HG03575 (cell line): ENCODE measurements around the gene LAPTM4A.
"Not testable (repeated sequence)": the region's sequence is repeated elsewhere in the genome, so short reads cannot be mapped to it uniquely, and the experiment has no call there.

Experiments used
- ATAC-seq: cut with Tn5 transposase; IDR thresholded peaks from one replicate; pipeline ENCODE4 v1.9.1; 2021; ENCODE audit not compliant: unreplicated experiment, insufficient number of reproducible peaks, low FRiP score; ENCODE audit errors: extremely low read depth

The LAPTM4A gene

DNA sequence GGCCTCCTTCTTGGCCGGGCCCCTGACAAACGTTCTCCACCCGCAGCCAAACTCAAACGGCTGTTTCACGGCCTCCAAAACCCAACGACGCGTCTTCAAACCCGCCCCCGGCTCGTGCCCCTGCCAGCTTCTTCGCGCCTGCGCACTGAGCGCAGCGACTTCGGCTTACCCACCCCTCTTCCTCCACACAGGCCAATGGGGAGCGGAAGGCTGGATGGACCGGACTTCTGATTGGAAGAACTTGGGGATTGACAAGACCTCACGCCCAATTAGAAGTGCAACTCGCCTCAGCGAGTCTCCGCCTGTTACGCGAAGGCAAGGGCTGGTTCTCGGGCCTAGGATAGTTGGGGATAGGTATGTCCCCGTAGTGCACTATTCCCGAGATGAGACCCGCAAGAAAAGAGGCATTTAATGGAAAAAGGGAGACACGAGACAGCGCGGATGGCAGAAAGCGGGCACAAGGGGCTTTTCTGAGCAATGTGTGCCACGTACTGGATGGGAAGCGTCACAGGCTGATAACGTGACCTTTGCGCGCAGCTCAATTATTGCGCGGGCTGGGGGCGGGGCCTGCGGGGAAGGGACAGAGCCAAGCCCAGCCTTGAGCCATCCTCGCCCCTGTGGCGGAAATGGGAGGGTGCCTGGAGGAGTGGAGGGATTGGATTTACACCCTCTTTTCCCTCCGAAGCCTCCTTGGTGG, at the start of gene LAPTM4A:
TSS of gene LAPTM4A (minus strand) at position 97 of the 697 bp plus-strand sequence. CDS start 108 bp downstream, outside the sequence.
- ATAC-seq: peak; percentile 86

DNA sequence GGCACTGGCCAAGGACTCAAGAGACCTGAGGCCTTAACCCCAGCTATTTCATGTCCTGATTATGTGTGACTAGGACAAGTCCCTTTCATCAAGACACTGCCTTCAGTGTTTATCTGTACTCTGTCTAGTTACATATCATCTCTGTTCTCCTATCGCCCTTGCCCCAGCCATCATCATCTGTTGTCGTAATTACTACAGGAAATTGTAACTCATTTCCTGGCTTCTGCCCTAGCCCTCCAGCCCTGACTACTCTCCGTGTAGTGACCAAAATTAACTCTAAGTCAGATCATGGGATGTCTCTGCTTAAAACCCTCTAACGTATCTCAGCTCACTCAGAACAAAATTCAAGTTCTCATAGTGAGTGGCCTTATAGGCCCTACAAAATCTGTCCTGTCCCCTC, 49.3 kb upstream of the LAPTM4A start:
- ATAC-seq: no peak

DNA sequence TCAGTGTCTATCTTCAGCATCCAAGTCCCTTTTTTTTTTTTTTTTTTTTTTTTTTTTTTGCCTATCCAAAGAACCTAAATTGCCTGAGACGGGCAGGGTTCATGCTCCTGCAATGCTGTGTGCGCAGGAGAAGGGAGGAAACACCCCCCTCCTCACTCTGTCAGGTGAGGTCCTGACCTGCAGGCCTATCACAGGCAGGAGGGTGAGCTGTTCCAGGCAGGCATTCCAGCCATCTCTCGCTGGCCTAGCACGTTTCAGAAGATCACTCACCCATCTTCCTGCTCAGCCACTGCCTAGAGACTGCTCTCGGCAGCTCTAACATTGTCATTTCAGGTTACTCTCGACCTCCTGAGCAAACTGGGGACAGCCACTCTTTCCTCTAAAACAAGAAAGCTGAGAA, 48.4 kb upstream of the LAPTM4A start:
- no peak for ATAC-seq

DNA sequence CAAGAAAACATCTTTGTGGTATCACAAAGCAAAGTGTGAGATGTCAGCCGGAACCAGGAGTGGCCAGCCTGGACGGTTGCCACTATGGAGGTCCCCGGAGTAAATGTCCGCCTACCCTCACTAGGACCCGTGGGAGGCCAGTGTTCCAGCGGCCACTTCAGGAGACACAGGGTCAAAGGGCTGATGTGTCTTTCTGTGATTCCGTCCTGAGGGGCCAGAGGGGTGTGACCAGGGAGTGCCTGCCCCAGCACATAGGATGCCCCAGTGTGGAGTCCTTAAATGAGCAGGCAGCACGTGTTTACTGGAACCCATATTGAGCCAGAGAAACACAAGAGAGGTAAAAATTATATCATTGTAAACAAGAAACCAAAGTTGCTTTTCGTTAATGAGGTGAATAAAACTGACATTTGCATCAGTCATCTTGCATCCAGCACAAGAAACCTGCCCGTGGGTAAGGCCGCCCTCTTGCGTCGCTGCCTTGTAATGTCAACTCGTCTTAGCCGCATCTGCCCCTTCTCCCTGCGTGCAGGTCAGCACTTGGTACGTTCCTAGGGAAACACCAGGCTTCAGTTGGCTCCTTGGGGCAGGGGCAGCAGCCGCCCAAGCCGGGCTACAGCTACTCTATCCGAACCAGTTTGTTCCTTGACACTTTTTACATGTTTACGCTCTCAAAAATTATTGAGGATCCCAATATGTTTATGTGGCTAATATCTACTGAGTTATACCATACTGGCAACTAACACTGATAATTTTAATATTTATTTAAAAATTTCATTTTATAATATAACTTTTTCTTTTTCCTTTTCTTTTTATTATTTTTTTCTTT, 46.7 kb upstream of the LAPTM4A start:
- ATAC-seq: peak; percentile 75

DNA sequence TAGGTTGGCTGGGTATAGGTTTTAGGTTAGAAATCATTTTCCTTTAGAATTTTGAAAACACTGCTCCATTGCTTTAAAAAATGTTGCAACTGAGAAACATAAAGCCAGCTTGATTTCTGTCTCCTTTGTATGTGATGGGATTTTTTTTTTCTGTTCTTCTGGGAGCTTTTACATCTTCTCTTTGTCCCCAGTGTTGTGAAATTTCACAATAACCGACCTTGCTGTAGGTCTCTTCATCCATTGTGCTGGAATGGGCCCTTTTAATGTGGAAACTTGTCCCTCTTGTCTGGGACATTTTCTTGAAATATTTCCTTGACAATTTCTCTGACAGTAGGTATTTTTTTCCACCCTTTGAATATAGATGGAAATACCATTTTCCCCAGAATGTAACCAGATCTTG, 44.0 kb upstream of the LAPTM4A start:
- ATAC-seq: no peak

DNA sequence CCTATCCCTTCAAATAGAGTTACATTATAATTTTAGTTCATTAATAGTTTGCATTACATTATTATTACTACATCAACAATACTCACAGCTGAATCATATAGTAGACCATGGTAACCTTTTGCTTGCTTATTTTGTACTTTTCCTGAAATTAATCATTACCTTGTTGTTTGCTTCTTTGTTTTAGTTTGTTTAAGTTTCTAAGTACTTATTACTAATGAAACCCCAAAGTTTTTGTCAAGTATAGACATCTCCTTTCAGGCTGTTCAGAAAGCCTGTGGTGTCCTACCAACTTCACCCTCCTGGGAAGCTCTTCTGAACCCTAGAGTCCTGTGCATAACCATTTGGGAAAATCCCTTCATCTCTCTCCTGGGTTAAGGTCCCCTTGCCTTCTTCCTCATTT, 43.5 kb upstream of the LAPTM4A start:
- ATAC-seq: no peak

DNA sequence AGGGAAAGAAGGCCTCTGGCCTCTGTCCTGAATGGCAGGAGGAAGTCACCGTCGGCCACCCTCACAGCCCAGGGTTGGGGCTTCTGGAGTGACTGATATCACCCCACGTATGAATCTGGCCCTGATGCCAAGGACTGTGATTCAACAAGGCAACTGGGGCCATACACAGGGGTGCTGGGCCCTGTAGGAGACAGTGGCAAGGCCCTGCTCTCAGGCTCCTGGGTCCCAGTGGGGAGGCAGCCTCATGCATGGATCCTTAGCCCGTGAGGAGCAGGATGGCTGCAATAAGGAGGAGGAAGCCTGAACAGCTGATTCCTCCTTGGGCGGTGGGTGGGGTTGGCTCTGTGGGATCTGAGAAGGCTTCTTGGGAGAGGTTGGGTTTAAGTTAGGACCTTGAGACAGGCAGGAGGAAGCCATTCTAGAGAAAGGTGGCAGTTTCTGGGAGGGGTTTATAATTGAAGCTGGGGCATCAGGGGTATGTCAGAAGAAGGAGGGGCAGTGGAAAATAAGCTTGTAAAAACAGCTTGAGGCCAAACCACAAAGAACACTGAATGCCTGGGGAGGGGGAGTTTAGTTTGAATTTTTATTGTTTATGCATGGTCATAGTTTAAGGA, 42.8 kb upstream of the LAPTM4A start:
- ATAC-seq: no peak

DNA sequence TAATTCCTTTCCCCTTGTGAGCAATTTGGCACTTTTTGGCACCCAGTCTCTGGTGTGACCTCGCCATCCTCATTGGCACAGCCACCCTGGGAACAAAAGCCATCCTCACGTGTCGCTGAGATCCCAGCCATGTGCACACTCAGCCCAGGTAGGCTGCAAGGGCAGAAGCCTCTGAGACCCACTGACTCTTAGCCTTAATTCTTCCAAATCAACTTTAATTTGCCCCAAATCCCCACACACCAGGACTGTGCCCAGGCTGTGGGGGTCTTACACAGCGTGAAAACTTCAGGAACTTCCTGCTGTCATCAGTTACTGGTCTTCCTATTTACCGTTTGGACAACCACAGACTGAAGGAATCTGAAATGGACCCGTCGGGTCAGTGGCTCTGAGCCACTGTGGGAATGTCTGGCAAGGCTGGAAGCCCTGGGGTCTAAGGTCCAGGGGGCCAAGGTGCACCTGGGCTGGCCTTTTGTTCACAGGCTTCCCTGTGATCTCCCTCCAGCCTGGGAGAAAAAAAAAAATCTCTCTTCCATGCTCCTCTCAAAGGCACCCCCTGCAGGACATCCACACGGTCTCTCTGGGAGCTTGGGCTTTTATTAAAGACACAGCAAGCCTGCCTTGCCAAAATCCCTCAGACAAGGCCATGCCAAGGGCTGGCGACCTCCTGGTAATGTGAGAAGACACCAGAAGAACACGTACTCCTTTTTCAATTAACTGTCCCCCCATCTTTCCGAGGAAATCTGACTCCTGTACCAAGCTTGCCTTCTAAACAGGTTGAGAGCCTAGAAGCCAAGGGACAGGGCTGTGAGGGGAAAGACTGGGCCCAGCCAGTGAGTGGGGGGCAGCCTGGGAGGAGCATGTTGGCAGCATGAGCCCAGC, 42.1 kb upstream of the LAPTM4A start:
- no peak for ATAC-seq

DNA sequence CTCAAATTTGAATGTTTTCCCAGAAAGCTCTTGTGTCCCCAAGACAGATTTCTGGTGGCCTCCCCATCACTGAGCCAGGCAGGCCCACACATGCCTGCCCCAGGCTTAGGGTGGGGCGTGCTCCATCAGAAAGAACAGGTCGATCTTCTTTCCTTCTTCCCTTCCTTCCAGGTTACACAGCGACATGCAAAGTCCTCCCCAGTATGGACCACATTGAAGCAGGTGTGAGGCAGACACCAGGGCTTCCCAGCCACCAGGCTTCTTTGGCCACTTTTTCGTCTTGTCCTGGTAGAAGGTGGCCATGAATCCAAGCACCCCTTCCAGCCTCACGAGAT, 41.4 kb upstream of the LAPTM4A start:
- ATAC-seq: no peak

DNA sequence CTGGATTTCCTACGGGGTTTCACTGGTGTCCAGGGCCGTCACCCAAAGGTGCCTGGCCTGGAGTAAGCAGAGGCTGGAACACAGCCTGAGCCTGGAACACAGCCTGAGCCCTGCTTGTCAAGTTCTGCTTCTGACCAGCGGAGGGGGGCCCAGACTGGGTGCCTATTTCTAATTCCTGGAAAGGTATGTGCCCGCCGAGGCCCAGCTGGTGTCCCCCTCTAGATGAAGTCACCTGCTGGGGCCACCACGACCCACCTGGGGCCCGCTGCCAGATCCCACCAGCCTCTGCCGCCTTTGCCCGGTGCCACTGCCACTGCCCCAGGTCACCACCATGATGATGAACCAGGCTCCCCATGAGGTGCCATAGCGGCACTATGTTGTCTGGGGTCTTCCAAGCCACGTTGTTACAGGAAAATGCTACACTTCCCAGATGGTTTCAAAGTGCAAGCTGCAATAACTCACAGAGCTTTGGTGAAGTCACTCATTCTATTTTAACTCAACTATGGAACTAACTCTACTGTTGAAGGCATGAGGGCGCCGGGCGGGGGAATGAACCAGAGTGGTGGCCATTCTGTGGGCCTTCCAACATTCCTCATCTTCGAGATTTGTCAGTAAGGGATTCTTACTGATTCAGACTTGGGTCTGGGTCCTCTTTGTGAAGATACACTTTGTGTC, 40.9 kb upstream of the LAPTM4A start:
- no peak for ATAC-seq

DNA sequence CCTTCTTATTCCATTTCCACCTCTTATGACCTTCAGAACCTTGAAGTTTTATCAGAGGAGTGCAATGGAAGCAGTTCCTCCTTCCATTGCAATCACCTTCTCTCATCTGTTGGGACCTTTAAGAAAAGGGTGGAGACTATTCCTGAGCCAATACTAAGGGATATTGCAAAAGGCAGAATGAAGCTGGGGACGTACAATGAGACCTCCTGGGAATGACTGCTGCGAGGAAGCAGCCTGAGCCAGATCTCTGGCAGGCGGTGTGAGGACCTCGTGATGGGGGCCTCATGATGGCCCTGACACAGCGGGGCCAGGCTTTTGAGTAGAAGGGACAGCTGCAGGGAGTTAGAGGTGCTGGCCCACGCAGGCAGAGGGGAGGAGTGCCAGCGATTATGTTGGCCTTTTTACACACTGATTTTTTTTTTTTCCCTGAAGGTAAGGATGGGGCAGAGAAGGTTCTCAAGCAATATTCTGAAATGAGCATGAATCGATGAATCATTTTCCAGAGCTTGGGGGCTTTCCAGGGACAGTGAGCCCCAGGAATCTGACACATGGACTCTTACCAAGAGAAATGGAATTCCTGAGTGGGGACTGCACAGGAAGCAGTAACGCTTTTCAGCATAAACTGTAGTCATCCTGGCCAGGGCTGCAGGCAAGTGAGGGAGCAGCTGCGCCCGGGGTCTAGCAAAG, 40.0 kb upstream of the LAPTM4A start:
- no peak for ATAC-seq

DNA sequence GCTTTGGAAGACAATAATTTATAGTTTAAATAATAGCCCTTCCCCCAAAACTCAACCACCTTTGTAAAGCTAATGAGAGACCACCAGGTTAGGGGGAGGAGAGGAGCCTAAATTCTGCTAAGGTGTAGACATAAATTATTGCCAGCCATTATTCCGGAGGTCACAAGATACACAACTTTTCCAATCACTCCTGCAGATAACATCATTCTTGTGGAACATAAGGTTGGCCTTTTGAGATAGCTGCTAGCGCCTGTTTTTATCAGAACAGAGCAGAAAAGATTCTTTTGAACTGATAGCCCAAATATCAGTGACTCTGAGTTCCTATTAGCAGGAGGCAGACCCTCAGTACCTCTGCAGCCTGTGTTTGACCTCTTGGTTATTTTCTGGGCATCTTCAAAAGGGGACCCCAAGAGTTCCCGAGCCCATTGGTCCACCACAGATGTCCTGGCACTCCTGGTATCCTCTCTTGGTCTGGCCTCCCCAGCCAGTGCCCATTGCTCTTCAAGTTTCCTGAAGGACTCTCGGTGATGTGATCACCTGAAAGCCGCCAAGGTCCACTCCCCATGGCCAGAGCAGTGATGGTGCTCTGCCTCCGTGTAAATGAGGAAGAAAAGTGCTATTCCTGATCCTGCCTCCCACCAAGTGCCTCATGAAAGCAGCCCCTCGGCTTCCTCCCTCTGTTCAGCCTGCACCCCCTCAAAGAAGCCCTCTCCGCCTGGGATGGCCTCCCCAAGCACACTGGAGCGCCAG, 38.5 kb upstream of the LAPTM4A start:
- ATAC-seq: no peak

DNA sequence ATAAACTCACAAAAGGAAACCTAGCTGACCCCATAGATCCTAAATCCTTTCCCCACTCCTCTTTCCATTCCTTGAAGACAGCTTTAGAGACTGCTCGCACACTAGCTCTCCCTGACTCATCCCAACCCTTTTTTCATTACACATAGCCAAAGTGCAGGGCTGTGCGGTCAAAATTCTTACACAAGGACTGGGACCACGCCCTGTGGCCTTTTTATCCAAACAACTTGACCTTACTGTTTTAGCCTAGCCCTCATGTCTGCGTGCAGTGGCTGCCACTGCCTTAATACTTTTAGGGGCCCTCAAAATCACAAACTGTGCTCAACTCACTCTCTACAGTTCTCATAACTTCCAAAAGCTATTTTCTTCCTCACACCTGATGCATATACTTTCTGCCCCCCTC, 34.5 kb upstream of the LAPTM4A start:
- not testable (repeated sequence) for ATAC-seq

DNA sequence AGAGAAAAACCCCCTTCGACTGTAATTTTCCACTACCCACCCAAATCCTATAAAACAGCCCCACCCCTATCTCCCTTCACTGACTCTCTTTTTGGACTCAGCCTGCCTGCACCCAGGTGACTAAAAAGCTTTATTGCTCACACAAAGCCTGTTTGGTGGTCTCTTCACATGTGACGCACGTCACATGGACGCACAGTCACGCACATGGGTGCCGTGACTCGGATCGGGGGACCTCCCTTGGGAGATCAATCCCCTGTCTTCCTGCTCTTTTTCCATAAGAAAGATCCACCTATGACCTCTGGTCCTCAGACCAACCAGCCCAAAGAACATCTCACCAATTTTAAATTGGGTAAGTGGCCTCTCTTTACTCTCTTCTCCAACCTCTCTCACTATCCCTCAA, 31.4 kb upstream of the LAPTM4A start:
- not testable (repeated sequence) for ATAC-seq

DNA sequence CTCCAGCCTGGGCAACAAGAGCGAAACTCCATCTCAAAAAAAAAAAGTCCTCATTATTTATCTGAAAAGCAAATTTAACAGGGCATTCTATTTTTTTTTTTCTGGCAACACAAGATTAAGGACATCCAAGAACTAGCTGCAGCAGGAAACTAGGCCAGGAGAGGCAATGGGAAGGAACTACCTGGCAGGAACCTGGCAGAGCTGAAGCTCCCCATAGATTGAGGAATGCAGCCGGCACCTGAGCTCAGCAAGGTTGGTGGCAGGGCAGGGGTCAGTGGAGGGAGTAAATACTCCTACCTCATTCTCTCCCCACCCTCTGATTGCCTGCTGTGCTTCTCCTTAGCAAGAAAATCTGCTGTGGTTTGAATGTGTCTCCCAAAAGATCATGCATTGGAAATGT, 30.4 kb upstream of the LAPTM4A start:
- ATAC-seq: no peak

DNA sequence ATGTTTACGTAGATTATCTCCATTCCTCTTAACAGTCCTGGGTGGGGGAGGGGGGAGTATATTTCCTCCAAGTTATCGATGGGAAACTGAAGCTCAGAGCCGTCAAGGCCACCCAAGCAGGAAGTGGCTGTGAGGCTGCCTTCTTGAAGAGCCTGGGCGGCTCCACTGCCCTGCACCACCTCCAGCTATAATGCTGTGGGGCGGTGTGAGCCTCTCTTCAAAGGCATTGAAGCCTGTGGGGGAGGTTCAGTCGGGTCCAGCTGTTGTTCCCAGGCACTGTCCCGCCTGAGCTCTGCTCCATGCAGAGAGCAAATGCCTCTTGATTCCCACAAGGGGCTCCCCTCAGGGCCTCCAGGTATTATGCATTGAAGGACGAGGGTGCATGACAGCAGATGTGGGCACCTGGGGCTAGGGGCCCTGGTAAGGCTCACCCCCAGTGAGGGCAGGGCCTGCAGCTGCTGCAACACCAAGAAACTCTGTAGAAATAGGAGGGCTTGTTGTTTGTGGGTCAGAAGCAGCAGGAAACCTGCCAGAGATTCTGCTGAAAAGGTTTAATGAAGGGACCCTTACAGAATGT, 29.5 kb upstream of the LAPTM4A start:
- ATAC-seq: no peak

DNA sequence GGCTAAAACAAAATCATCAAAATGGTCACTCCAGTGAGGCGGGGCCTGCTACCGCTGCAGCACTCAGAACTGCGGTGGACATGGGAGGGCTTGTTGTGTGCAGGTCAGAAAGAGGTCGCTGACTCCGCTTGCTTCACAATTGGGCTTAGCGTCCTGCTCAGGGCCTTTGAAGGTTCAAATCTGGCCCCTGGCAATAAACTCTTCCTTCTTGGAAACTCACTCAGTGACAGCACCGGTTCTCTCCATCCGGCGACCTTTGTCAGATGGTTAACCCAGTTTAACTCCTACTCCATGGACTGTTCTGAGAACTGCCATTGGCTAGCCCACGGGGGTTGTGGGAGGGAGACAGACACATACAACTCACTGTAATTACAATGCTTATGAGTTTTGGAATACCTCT, 29.0 kb upstream of the LAPTM4A start:
- no peak for ATAC-seq
